GM19438 (cell line): ENCODE data around the gene CORO2B.

Experiments used
- ATAC-seq: cut with Tn5 transposase; IDR thresholded peaks from one replicate; pipeline ENCODE4 v1.9.1; 2021; ENCODE audit warnings: low read depth; ENCODE audit not compliant: unreplicated experiment

Gene CORO2B

GRCh38 chr15:68571582-68571981 lies 7.2 kb upstream of the CORO2B start:
- no peak for ATAC-seq

GRCh38 chr15:68572309-68572708 lies 6.5 kb upstream of the CORO2B start:
- ATAC-seq: no peak

GRCh38 chr15:68572921-68573320 lies 5.9 kb upstream of the CORO2B start:
- ATAC-seq: no peak

DNA sequence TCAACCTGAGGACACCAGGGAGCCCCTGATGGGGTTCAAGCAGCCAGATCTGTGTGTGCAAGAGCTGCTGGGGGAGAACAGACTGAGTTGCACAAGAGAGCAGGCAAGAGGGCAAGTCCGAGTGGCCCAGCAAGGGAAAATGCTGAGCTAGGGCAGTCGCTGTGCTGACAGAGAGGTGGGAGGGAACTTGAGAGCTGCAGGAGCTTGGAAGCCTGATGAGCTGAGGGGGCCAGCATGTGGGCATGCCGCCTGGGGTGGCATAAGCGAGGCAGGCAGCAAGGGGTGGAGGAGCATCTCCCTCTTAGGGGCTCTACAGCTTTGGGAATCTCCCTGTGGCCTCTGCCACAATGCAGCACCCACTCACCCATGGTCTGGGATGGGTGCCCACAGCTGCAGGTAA lies 4.7 kb upstream of the CORO2B start:
- no peak for ATAC-seq

DNA sequence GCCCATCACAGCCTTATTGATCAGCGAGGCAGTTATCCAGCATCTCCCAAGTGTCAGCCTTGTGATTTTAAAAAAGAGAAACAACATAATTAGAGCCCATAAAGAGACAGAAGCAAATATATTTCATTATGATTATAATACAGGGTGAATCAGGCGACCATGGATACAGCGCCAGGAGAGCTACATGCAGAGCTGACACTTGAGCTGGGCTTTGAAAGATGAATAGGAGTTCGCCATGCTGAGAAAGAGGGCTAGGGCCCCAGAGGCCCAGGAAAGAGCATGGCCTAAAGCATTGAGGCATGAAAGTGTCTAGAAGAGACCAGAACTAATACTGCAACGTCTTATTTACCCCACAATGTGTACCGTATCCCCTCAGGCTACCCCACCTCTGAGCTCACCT lies 4.2 kb upstream of the CORO2B start:
- no peak for ATAC-seq

- ATAC-seq: no peak
Measured at GRCh38 chr15:68576235-68576892, 2.4 kb upstream of the CORO2B start.

DNA sequence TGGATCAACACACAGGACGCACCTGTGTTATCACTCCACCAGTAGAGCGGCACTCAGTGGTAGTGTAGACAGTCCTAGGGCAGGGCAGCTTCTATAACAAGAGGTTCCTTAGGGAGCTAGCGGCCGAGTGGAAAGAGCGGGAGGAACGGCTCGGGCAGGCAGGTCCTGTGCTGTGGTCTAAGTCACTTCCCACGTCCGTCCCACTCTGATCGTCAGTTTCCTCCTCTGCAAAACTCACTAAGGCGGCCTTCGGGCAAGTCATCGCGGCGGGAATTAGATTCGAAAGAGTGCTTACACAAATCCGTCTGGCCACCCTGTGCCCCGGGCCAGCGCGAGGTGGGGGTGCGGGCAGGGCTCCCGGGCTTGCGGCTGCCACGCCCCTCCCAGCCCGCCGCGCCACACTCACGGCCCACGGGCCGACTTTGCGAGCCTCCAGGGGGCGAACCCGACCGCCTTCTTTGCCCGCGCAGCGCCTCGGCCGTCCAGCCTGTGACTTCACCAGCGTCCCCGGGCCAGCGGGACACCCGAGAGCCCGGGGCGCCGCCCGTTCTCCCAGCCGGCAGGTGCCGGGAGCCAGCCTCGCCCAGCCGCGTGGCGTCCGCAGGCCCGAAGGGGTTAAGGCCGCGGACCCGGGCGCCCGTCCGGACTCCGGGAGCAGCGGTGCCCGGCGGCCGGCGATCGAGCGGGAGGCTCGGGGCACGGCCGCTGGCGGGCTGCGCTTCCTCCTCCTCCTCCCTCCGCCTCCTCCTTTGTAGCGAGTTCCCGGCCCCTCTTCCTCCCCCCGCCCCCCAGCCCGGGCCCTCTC lies 416 bp upstream of the CORO2B start:
- no peak for ATAC-seq

DNA sequence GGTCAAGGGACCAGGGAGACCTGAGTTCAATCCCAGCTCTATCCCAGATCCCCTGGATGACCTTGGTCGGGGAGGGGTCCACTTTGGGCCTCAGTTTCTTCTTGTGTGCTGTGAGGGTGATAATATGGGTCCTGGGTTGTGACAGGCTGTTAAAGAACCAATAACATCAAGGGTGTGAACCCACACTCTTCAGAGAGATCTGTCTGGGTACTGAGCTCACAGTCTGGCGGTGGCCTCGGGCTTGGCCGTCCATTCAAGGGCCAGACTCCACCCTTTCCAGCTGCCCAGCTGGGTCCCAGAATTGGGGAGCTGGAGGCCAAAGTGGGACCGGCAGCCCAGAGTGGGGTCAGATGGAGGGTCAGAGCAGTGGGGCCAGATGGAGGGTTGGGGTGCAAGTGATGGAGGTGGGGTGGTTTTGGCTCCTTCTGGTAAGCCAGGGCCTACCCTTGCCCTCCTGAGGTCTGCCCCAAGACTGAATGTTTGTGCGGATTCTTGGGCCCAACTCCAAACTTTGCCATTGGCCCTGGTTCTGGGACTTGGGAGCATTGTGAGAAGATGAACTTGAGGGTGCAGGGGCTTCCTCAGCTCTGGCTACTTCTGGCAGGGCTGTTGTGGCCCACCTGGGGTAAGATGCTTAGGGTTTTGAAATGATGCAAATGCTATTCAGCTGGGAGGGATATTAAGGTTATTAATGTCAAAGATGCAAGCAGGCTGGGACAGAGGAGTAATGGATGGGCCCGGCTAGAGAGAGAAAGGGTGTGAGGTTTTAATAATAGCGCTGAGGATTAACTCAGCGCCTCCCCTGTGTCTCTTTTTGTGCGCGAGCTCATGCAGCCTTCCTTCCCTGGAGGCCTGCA lies 1.5 kb downstream of the CORO2B start:
- ATAC-seq: no peak

GRCh38 chr15:68580883-68581155 lies 2.0 kb downstream of the CORO2B start:
- no peak for ATAC-seq

DNA sequence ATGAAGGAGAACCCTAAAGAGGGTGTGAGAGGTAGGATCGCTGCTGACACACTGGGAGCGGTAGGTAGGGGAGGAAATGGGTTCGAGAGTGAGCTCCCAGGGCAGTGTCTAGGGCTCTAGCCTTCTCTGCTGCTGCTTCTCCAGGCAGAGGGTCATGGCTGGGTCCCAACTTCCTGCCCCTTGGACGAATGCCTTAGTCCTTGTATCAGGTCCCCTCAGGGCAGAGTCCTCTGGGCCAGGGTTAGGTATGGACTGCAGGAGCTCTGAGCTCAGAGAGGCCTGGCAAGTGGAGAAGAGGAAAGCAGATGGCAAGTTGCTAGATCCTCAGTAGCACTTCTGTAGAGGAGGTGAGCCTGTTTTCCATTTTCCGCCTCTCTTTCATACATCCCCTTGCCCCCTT lies 2.9 kb downstream of the CORO2B start:
- ATAC-seq: no peak

- ATAC-seq: no peak
Measured at GRCh38 chr15:68582236-68582635, 3.4 kb downstream of the CORO2B start.

- no peak for ATAC-seq
Measured at GRCh38 chr15:68582864-68583263, 4.1 kb downstream of the CORO2B start.

GRCh38 chr15:68583321-68583720 lies 4.5 kb downstream of the CORO2B start:
- ATAC-seq: no peak

GRCh38 chr15:68583936-68584755 lies 5.4 kb downstream of the CORO2B start:
- ATAC-seq: no peak

DNA sequence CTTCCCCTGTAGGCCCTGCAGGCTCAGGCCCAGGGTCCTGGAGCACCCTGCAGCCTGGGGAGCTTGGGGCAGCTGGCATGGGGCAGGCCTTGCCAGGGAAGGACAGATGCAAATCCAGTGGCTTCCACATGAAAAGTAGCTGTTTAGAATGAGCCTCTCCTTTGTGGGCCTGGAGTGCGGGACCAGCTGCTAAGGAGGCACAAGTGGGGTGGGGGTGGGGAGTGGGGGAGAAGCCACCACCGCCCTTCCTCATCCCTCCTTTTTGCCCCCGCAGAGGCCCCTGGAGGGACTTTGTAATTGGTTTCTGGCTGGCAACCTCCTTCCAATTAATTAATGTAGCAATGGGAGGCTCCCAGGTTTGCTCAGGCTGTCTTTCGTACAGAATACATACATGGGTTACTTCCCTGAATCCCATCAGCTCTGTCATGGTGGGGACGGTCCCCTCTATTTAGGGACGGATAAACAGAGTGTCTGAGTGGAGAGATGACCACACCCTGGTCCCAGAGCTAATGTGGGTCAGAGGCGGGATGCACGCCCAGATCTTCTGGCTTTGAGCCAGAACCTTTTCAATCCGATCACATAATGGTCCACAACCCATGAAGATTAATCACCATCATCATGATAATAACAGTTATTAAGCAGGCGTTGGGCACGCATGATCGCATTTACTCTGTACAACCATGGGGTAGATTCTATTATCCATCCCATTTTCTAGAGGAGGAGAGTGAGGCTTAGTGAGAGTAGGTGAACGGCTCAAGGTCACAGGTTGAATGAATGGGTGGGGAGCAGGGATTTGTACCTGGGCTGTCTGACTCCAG lies 6.2 kb downstream of the CORO2B start:
- no peak for ATAC-seq

- no peak for ATAC-seq
Measured at GRCh38 chr15:68585574-68586273, 6.9 kb downstream of the CORO2B start.

DNA sequence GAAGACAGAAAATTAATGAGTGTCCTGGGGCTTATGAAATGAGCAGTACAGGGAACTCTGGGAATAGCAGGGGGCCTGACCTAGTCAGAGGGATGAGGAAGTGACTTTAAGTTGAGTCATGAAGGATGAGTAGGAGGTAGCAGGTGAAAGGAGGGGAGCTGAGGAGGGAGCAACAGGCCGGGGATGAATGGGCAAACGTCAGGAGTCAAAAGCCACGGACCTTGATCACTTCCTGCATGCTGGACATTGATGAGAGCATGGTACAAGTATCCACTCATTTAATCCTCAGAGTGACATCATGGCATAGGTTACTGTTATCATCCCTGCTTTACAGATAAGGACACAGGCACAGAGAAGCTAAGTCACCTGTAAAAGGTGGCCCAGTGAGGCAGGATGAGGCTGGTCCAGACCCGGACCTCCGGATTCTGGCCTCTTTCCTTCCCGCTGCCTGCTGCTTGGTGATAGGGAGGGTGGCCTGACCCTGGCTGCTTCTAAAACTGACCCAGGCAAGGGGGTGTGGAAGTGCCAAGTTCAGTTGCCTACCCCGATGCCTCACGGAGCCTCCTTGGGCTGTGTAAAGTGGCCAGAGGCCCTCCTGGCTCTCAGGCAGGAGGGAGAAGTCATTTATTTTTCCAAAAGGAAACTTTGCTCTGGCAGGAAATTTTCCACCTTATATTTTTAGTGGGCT lies 7.6 kb downstream of the CORO2B start:
- no peak for ATAC-seq

GRCh38 chr15:68587769-68588385 lies 9.1 kb downstream of the CORO2B start:
- ATAC-seq: no peak
